A549 (cell line): ENCODE results near the gene SMARCA4. TPM values are rescaled to one million over a fixed set of nuclear protein-coding genes. Genes with fewer than 3 reads are reported as not detected.
A peak's percentile ranks its signal among the peaks of the same experiment; 100 is the strongest.

Experiments used
- ATAC-seq, 2 experiments: fragments of 200-7000 bp in 1 of 2; fragments of >200 bp in 1 of 2; cut with Nextera tagmentation in 1 of 2; cut with Tn5 transposase in 1 of 2; 3 replicates each; pipeline versions ENCODE4 v1.8.0 to v1.9.1; 2018 to 2020; ENCODE audit warnings: mild to moderate bottlenecking in 1 of 2, moderate library complexity in 1 of 2
- CTCF ChIA-PET: fragments of 300-600 bp; sonication (Branson Sonifier 250); formaldehyde crosslinking; extraction: SDS; loops from one replicate; lab custom pipeline; 2021; ENCODE audit warnings: antibody characterized with exemption, inconsistent platforms; lab: Yijun Ruan, JAX
- POLR2A ChIA-PET: fragments of 350-600 bp; formaldehyde crosslinking; extraction: SDS; loops from one replicate; lab custom pipeline; 2021; ENCODE audit warnings: antibody characterized with exemption, inconsistent platforms; lab: Yijun Ruan, JAX
- DNase-seq, 2 experiments: peaks; one replicate each; pipeline versions ENCODE4 v3.0.0 to v3.0.0-alpha.2; 2011 to 2016; ENCODE audit warnings: low read depth in 1 of 2, low spot score in 1 of 2
- FAIRE-seq: peaks from 2 replicates; lab custom pipeline; 2011; peaks lifted over from hg19 to GRCh38; lab: Jason Lieb, UNC
- H3K27ac ChIP-seq, 2 experiments: fragments of >200 bp; sonication (Bioruptor Twin); formaldehyde crosslinking; 3 replicates each; pipeline ENCODE4 v1.5.1; 2016 to 2017
- H3K4me1 ChIP-seq: fragments of >200 bp; sonication (Bioruptor Twin); formaldehyde crosslinking; 3 replicates; pipeline ENCODE4 v1.6.1; 2016
- H3K4me2 ChIP-seq: fragments of >200 bp; sonication (Bioruptor Twin); formaldehyde crosslinking; 3 replicates; pipeline ENCODE4 v1.6.1; 2016
- H3K4me3 ChIP-seq: fragments of >200 bp; sonication (Bioruptor Twin); formaldehyde crosslinking; 3 replicates; pipeline ENCODE4 v1.5.1; 2016
- H3K9me3 ChIP-seq: fragments of >200 bp; sonication (Bioruptor Twin); formaldehyde crosslinking; 3 replicates; pipeline ENCODE4 v1.6.1; 2016
- ATOH8 ChIP-seq: fragments of 250-450 bp; sonication (Bioruptor Pico); IDR thresholded peaks from 2 replicates; pipeline ENCODE4 v1.5.0; 2020; ENCODE audit warnings: low read depth, mild to moderate bottlenecking, moderate library complexity
- EHF ChIP-seq: fragments of 250-450 bp; sonication (Bioruptor Pico); IDR thresholded peaks from 2 replicates; pipeline ENCODE4 v1.5.0; 2020; ENCODE audit warnings: mild to moderate bottlenecking
- ELK1 ChIP-seq: fragments of 150-350 bp; IDR thresholded peaks from 2 replicates; pipeline ENCODE4 v1.6.1; 2014; ENCODE audit warnings: low read depth, mild to moderate bottlenecking, low read length
- FOXS1 ChIP-seq: fragments of 250-450 bp; sonication (Bioruptor Pico); IDR thresholded peaks from 2 replicates; pipeline ENCODE4 v1.5.0; 2020; ENCODE audit warnings: mild to moderate bottlenecking, moderate library complexity
- HES2 ChIP-seq: fragments of >200 bp; sonication (Bioruptor Twin); formaldehyde crosslinking; IDR thresholded peaks from 2 replicates; pipeline ENCODE4 v1.6.1; 2016
- HOXB13 ChIP-seq: fragments of 250-450 bp; sonication (Bioruptor Pico); IDR thresholded peaks from 2 replicates; pipeline ENCODE4 v1.5.0; 2020; ENCODE audit warnings: low read depth, mild to moderate bottlenecking, moderate library complexity
- NFE2L2 ChIP-seq: fragments of 150-350 bp; conservative IDR thresholded peaks from 2 replicates; pipeline ENCODE4 v1.6.1; 2014; ENCODE audit warnings: low read length
- NR3C1 ChIP-seq: fragments of >200 bp; sonication (Bioruptor Twin); formaldehyde crosslinking; IDR thresholded peaks from 3 replicates; pipeline ENCODE4 v1.6.1; 2017
- ZFP36 ChIP-seq: fragments of 450-650 bp; IDR thresholded peaks from 2 replicates; pipeline ENCODE4 v1.6.1; 2014; ENCODE audit warnings: borderline replicate concordance; ENCODE audit not compliant: partially characterized antibody
- WGBS: methylation state at CpG from one replicate; pipeline ENCODE4 v1.1.6; 2017; ENCODE audit errors: missing lambda C conversion rate; 5-methylcytosine and 5-hydroxymethylcytosine counted together
- polyA plus RNA-seq, 4 experiments: library from polyadenylated mRNA; depleted of rRNA in 3 of 4; stranded (reverse); fragments of >200 nt; fragmentation: RNase III in 1 of 4; extraction: RNeasy Plus Mini Kit Qiagen cat#74134 plus additional on column Dnase treatment in 1 of 4; gene quantifications; 2 replicates in 3 of 4; 3 replicates in 1 of 4; pipeline ENCODE4 v1.2.3, GENCODE V29; 2011 to 2017
- small RNA-seq, 6 experiments: library from RNA; depleted of rRNA; stranded (forward); fragments of <200 nt; gene quantifications; one replicate each; pipeline ENCODE3, GENCODE V24; 2012

The SMARCA4 gene
- polyA plus RNA-seq, 2 of the 4 experiments (the other 2 are of a cell fraction) = 8.1 to 11.9 TPM

- TF ChIP-seq HES2 (no peak), NR3C1 (no peak), ATOH8 (no peak), HOXB13 (CRISPR knock-in tag) (no peak), NFE2L2 (no peak), EHF (CRISPR knock-in tag) (no peak), ZFP36 (no peak), FOXS1 (CRISPR knock-in tag) (no peak), ELK1 (no peak)
- H3K4me1 ChIP-seq = no peaks in the 10 kb centered on the region
- CTCF ChIA-PET = no interaction called here
- no peak overlapping the region for H3K4me3 ChIP-seq
- POLR2A ChIA-PET = no interaction called here
- no peak overlapping the region for H3K27ac ChIP-seq
- WGBS = 84% methylated on average over 4 of the region's 8 CpGs
- no peak for DNase-seq
- no peaks in the 10 kb centered on the region for H3K9me3 ChIP-seq
- H3K4me2 ChIP-seq = no peak overlapping the region
- ATAC-seq = peak in 1 of 2 experiments; percentile 13; a peak in 3 of 6 replicates
- FAIRE-seq = no peak
Observed at GRCh38 chr19:11111771-11112144, 150.9 kb downstream of the SMARCA4 start.

Small RNA genes lying within 50 kb of the gene (small RNA-seq; reads per million reads assigned to genes)
- 0 reads per million in 6 experiments for gene RF02271
- gene RN7SL192P = 0 to 10.3 (median 0.45) reads per million in 6 experiments

Other genes starting within 250 kb of the SMARCA4 start
- 32.9 and 52.4 TPM in 2 replicates for gene DNM2, start 243.0 kb upstream of the SMARCA4 start, polyA plus RNA-seq (2011; rRNA removed)
- 55.8 to 58.5 TPM (median 57.3 TPM) in 3 replicates for gene DNM2, start 243.0 kb upstream of the SMARCA4 start, polyA plus RNA-seq (2017; fragmentation: RNase III; extraction: RNeasy Plus Mini Kit Qiagen cat#74134 plus additional on column Dnase treatment)
- 29.3 and 29.9 TPM in 2 replicates for gene TMED1, start 124.8 kb upstream of the SMARCA4 start, polyA plus RNA-seq (2011; rRNA removed)
- 36.2 to 37.4 TPM (median 37.0 TPM) in 3 replicates for gene TMED1, start 124.8 kb upstream of the SMARCA4 start, polyA plus RNA-seq (2017; fragmentation: RNase III; extraction: RNeasy Plus Mini Kit Qiagen cat#74134 plus additional on column Dnase treatment)
- gene C19orf38, start 112.6 kb upstream of the SMARCA4 start, polyA plus RNA-seq (2011; rRNA removed) = 0.13 and 0.40 TPM in 2 replicates
- 0.09 to 0.12 TPM (median 0.10 TPM) in 3 replicates for gene C19orf38, start 112.6 kb upstream of the SMARCA4 start, polyA plus RNA-seq (2017; fragmentation: RNase III; extraction: RNeasy Plus Mini Kit Qiagen cat#74134 plus additional on column Dnase treatment)
- gene CARM1, start 89.5 kb upstream of the SMARCA4 start, polyA plus RNA-seq (2011; rRNA removed) = 14.3 and 15.2 TPM in 2 replicates
- gene CARM1, start 89.5 kb upstream of the SMARCA4 start, polyA plus RNA-seq (2017; fragmentation: RNase III; extraction: RNeasy Plus Mini Kit Qiagen cat#74134 plus additional on column Dnase treatment) = 31.4 to 32.2 TPM (median 31.8 TPM) in 3 replicates
- 13.1 and 15.6 TPM in 2 replicates for gene YIPF2, start 32.4 kb upstream of the SMARCA4 start, polyA plus RNA-seq (2011; rRNA removed)
- 14.5 to 18.2 TPM (median 17.5 TPM) in 3 replicates for gene YIPF2, start 32.4 kb upstream of the SMARCA4 start, polyA plus RNA-seq (2017; fragmentation: RNase III; extraction: RNeasy Plus Mini Kit Qiagen cat#74134 plus additional on column Dnase treatment)
- gene TIMM29, start 32.2 kb upstream of the SMARCA4 start, polyA plus RNA-seq (2011; rRNA removed) = 7.8 and 9.1 TPM in 2 replicates
- 17.1 to 20.5 TPM (median 19.7 TPM) in 3 replicates for gene TIMM29, start 32.2 kb upstream of the SMARCA4 start, polyA plus RNA-seq (2017; fragmentation: RNase III; extraction: RNeasy Plus Mini Kit Qiagen cat#74134 plus additional on column Dnase treatment)
- gene LDLR, start 128.4 kb downstream of the SMARCA4 start, polyA plus RNA-seq (2011; rRNA removed) = 29.2 and 37.0 TPM in 2 replicates
- gene LDLR, start 128.4 kb downstream of the SMARCA4 start, polyA plus RNA-seq (2017; fragmentation: RNase III; extraction: RNeasy Plus Mini Kit Qiagen cat#74134 plus additional on column Dnase treatment) = 35.6 to 55.8 TPM (median 50.8 TPM) in 3 replicates
- gene SPC24, start 194.8 kb downstream of the SMARCA4 start, polyA plus RNA-seq (2011; rRNA removed) = 16.3 and 16.5 TPM in 2 replicates
- 21.8 to 22.2 TPM (median 22.2 TPM) in 3 replicates for gene SPC24, start 194.8 kb downstream of the SMARCA4 start, polyA plus RNA-seq (2017; fragmentation: RNase III; extraction: RNeasy Plus Mini Kit Qiagen cat#74134 plus additional on column Dnase treatment)
- gene KANK2, start 236.5 kb downstream of the SMARCA4 start, polyA plus RNA-seq (2011; rRNA removed) = 20.5 and 35.5 TPM in 2 replicates
- 63.8 to 68.0 TPM (median 66.1 TPM) in 3 replicates for gene KANK2, start 236.5 kb downstream of the SMARCA4 start, polyA plus RNA-seq (2017; fragmentation: RNase III; extraction: RNeasy Plus Mini Kit Qiagen cat#74134 plus additional on column Dnase treatment)